Activated T-cell treated with anti-CD3 and anti-CD28 coated beads, Interleukin-2, amount 50 U/mL, for 1 hour (primary cell): ENCODE data around the gene AIF1.

Experiments used
- DNase-seq: peaks from one replicate; pipeline ENCODE4 v3.0.0-alpha.2; 2020

AIF1 gene

DNA sequence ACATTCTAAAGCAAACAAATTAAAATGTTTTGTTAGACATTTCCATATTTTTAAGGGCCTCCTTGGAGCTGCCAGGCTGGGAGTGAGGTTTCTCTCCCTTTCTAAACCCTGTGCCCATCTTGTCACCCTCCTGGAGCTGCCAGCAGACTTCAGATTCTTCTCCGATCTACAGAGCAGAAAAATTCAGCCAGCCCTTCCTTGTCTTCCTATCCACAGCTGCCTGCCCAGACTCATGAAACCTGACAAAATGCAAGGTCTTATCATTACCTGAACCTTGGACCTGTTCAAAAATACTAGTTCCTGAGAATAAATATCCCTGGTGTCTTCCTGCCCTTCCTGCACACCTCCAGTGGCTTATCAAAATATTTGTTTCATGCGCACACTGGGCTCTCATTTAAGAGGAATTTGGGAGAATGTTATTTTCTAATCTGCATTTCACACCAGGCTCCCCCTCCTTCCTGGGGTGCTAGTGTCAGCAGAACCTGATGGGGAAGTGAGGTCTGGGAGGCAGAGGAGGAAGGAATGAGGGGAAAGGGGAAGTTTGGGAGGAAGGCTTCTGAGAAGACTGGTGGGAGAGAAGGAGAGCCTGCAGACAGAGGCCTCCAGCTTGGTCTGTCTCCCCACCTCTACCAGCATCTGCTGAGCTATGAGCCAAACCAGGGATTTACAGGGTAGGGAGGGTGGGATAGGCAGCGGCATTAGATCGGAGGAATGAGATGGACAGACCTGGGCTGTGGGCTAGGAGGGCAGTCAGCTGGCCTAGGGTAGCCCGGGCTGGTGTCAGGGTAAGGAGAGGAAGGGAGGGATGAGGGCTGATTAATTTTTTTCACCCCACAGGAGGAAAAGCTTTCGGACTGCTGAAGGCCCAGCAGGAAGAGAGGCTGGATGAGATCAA is at the start of gene AIF1:
AIF1 (plus strand) TSS at position 551 of the 895 bp plus-strand sequence; CDS start at position 647, 96 bp downstream.
- no peak for DNase-seq

DNA sequence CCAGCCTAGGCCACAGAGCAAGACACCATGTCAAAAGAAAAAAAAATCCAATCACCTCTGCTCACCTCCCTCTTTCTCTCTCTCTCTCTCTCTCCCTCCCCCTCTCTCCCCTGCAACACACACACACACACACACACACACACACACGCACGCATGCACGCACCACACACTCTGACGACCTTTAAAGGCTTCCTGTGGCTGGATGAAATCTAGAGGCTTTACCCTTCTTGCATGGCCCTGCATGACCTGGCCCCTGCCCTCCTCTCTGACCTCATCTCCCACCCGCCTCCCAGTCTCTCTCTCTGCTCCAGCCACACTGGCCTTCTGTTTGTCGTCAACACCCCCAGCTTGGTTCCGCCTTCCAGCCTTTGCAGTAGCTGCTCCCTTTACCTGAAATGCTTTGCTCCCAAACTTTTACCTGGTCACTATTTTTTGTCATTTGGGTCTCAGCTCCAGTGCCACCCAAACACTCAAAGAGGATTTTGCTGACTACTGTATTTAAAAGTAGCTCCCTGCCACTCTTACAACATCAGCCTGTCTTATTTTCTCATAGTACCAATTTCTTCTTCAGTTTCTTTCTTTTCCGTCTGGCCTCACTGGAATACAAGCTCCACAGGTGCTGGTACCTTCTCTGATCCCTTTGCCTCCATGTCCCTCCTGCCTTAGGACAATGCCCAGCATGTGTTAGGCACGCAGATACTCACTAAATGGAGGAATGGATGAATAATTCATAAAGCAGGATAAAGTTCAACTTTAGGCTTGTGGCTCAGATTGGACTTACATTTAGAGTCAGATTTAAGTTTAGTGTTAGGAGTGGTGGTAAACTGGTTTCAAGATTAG is 47.3 kb upstream of the AIF1 start:
- DNase-seq, result no peak

DNA sequence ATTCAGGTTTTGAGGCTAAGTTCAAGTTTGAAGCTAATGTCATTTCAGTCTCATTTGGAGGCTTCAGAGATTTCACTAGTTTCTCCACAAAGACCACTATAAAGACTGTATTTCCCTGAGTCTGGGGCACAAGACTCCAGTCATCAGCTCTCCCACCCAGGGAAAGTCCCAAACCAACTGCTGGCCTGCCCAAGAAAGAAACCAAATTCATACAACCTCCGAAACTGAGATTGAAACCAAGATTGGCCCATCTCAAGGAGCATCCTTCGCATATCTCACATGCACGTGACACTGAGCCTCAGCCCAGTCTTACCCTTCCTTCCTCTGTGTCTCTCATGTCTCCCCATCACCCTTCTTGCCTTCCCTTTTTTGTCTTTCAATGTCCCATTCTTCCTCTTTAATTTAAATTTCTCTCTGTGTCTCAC is 46.5 kb upstream of the AIF1 start:
- DNase-seq, result peak; percentile 52

DNA sequence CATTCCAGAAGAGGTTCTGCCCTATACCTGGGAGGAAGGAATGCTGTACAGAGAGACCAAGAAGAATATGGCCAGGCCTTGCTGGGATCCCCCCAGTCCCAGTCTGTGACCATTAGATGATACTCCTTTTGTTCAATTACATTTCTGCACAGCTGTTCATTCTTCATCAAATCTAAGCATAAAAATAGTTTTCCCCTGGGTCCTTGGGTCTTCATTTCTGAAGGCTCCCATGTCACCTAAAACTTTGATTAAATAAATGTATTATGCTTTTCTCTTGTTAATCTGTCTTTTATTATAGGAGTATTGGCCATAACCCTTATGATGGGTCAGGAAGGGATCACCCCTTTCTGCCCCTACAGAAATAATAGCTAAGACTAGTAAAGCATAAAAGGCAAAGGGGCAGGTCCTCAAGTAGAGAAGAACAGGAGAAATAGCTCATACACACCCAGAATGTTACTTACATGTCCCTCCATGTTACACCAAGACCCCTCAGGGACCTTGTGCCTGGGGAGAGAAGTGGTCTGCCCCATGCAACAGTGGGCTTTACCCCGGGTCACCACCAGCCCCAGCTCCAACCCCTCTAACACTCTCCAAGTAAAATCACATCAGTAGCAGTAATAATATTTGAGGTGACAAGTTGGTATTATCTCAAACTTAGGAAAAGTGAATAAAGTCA is 45.0 kb upstream of the AIF1 start:
- DNase-seq, result no peak

DNA sequence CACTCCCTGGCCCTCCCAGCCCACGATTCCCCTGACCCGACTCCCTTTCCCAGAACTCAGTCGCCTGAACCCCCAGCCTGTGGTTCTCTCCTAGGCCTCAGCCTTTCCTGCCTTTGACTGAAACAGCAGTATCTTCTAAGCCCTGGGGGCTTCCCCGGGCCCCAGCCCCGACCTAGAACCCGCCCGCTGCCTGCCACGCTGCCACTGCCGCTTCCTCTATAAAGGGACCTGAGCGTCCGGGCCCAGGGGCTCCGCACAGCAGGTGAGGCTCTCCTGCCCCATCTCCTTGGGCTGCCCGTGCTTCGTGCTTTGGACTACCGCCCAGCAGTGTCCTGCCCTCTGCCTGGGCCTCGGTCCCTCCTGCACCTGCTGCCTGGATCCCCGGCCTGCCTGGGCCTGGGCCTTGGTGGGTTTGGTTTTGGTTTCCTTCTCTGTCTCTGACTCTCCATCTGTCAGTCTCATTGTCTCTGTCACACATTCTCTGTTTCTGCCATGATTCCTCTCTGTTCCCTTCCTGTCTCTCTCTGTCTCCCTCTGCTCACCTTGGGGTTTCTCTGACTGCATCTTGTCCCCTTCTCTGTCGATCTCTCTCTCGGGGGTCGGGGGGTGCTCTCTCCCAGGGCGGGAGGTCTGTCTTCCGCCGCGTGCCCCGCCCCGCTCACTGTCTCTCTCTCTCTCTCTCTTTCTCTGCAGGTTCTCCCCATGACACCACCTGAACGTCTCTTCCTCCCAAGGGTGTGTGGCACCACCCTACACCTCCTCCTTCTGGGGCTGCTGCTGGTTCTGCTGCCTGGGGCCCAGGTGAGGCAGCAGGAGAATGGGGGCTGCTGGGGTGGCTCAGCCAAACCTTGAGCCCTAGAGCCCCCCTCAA is 42.8 kb upstream of the AIF1 start, which contains the start of gene LTA:
LTA (plus strand) TSS at position 249 of the 871 bp plus-strand sequence; CDS start at position 703, 454 bp downstream.
- peak; percentile 79 for DNase-seq

DNA sequence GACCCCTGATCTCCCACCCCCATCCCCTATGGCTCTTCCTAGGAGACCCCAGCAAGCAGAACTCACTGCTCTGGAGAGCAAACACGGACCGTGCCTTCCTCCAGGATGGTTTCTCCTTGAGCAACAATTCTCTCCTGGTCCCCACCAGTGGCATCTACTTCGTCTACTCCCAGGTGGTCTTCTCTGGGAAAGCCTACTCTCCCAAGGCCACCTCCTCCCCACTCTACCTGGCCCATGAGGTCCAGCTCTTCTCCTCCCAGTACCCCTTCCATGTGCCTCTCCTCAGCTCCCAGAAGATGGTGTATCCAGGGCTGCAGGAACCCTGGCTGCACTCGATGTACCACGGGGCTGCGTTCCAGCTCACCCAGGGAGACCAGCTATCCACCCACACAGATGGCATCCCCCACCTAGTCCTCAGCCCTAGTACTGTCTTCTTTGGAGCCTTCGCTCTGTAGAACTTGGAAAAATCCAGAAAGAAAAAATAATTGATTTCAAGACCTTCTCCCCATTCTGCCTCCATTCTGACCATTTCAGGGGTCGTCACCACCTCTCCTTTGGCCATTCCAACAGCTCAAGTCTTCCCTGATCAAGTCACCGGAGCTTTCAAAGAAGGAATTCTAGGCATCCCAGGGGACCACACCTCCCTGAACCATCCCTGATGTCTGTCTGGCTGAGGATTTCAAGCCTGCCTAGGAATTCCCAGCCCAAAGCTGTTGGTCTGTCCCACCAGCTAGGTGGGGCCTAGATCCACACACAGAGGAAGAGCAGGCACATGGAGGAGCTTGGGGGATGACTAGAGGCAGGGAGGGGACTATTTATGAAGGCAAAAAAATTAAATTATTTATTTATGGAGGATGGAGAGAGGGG is 41.6 kb upstream of the AIF1 start:
- no peak for DNase-seq

DNA sequence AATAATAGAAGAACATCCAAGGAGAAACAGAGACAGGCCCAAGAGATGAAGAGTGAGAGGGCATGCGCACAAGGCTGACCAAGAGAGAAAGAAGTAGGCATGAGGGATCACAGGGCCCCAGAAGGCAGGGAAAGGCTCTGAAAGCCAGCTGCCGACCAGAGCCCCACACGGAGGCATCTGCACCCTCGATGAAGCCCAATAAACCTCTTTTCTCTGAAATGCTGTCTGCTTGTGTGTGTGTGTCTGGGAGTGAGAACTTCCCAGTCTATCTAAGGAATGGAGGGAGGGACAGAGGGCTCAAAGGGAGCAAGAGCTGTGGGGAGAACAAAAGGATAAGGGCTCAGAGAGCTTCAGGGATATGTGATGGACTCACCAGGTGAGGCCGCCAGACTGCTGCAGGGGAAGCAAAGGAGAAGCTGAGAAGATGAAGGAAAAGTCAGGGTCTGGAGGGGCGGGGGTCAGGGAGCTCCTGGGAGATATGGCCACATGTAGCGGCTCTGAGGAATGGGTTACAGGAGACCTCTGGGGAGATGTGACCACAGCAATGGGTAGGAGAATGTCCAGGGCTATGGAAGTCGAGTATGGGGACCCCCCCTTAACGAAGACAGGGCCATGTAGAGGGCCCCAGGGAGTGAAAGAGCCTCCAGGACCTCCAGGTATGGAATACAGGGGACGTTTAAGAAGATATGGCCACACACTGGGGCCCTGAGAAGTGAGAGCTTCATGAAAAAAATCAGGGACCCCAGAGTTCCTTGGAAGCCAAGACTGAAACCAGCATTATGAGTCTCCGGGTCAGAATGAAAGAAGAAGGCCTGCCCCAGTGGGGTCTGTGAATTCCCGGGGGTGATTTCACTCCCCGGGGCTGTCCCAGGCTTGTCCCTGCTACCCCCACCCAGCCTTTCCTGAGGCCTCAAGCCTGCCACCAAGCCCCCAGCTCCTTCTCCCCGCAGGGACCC is 40.6 kb upstream of the AIF1 start:
- DNase-seq, result no peak

DNA sequence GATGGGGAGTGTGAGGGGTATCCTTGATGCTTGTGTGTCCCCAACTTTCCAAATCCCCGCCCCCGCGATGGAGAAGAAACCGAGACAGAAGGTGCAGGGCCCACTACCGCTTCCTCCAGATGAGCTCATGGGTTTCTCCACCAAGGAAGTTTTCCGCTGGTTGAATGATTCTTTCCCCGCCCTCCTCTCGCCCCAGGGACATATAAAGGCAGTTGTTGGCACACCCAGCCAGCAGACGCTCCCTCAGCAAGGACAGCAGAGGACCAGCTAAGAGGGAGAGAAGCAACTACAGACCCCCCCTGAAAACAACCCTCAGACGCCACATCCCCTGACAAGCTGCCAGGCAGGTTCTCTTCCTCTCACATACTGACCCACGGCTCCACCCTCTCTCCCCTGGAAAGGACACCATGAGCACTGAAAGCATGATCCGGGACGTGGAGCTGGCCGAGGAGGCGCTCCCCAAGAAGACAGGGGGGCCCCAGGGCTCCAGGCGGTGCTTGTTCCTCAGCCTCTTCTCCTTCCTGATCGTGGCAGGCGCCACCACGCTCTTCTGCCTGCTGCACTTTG is 39.6 kb upstream of the AIF1 start, which contains the start of gene TNF:
TNF (plus strand) TSS at position 231 of the 567 bp plus-strand sequence; CDS start at position 408, 177 bp downstream.
- DNase-seq, result peak; percentile 79

DNA sequence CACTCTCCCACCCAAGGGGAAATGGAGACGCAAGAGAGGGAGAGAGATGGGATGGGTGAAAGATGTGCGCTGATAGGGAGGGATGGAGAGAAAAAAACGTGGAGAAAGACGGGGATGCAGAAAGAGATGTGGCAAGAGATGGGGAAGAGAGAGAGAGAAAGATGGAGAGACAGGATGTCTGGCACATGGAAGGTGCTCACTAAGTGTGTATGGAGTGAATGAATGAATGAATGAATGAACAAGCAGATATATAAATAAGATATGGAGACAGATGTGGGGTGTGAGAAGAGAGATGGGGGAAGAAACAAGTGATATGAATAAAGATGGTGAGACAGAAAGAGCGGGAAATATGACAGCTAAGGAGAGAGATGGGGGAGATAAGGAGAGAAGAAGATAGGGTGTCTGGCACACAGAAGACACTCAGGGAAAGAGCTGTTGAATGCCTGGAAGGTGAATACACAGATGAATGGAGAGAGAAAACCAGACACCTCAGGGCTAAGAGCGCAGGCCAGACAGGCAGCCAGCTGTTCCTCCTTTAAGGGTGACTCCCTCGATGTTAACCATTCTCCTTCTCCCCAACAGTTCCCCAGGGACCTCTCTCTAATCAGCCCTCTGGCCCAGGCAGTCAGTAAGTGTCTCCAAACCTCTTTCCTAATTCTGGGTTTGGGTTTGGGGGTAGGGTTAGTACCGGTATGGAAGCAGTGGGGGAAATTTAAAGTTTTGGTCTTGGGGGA is 38.9 kb upstream of the AIF1 start:
- DNase-seq, result no peak

DNA sequence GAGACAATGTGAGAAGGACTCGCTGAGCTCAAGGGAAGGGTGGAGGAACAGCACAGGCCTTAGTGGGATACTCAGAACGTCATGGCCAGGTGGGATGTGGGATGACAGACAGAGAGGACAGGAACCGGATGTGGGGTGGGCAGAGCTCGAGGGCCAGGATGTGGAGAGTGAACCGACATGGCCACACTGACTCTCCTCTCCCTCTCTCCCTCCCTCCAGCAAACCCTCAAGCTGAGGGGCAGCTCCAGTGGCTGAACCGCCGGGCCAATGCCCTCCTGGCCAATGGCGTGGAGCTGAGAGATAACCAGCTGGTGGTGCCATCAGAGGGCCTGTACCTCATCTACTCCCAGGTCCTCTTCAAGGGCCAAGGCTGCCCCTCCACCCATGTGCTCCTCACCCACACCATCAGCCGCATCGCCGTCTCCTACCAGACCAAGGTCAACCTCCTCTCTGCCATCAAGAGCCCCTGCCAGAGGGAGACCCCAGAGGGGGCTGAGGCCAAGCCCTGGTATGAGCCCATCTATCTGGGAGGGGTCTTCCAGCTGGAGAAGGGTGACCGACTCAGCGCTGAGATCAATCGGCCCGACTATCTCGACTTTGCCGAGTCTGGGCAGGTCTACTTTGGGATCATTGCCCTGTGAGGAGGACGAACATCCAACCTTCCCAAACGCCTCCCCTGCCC is 38.0 kb upstream of the AIF1 start:
- DNase-seq, result peak; percentile 51

DNA sequence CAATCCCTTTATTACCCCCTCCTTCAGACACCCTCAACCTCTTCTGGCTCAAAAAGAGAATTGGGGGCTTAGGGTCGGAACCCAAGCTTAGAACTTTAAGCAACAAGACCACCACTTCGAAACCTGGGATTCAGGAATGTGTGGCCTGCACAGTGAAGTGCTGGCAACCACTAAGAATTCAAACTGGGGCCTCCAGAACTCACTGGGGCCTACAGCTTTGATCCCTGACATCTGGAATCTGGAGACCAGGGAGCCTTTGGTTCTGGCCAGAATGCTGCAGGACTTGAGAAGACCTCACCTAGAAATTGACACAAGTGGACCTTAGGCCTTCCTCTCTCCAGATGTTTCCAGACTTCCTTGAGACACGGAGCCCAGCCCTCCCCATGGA is 37.5 kb upstream of the AIF1 start:
- DNase-seq, result no peak

DNA sequence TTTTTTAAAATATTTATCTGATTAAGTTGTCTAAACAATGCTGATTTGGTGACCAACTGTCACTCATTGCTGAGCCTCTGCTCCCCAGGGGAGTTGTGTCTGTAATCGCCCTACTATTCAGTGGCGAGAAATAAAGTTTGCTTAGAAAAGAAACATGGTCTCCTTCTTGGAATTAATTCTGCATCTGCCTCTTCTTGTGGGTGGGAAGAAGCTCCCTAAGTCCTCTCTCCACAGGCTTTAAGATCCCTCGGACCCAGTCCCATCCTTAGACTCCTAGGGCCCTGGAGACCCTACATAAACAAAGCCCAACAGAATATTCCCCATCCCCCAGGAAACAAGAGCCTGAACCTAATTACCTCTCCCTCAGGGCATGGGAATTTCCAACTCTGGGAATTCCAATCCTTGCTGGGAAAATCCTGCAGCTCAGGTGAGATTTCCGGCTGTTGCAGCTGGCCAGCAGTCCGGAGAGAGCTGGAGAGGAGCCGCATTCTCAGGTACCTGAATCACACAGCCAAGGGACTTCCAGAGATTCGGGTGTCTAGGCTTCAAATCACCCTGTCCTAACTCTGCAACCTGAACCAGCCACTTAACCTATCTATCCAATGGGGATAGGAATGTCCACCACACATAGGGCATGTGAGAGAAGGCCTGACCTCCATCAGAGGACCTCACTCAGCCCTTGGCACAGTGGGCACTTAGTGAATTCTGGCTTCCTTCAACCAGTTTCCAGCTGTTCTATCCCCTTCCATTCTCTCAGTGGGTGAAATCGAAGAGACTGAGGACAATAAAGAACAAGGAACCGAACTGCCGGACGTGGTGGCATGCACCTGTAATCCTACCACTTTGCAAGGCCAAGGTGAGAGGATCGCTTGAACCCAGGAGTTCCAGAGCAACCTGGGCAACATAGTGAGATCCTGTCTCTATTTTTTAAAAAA is 36.6 kb upstream of the AIF1 start:
- no peak for DNase-seq

DNA sequence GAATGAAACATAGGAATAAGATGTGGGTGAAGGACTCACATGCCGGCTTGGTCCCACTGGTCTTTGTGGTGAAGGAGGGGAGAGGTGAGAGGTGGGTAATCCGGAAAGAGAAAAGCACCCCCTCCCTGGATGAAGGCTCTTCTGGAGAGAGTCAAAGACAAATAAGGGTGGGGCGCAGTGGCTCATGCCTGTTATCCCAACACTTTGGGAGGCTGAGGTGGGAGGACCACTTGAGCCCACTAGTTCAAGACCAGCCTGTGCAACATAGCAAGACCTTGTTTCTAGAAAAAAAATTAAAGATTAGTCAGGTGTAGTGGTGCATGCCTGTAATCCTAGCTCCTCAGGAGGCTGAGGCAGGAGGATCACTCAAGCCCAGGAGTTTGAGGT is 35.9 kb upstream of the AIF1 start:
- DNase-seq, result no peak

DNA sequence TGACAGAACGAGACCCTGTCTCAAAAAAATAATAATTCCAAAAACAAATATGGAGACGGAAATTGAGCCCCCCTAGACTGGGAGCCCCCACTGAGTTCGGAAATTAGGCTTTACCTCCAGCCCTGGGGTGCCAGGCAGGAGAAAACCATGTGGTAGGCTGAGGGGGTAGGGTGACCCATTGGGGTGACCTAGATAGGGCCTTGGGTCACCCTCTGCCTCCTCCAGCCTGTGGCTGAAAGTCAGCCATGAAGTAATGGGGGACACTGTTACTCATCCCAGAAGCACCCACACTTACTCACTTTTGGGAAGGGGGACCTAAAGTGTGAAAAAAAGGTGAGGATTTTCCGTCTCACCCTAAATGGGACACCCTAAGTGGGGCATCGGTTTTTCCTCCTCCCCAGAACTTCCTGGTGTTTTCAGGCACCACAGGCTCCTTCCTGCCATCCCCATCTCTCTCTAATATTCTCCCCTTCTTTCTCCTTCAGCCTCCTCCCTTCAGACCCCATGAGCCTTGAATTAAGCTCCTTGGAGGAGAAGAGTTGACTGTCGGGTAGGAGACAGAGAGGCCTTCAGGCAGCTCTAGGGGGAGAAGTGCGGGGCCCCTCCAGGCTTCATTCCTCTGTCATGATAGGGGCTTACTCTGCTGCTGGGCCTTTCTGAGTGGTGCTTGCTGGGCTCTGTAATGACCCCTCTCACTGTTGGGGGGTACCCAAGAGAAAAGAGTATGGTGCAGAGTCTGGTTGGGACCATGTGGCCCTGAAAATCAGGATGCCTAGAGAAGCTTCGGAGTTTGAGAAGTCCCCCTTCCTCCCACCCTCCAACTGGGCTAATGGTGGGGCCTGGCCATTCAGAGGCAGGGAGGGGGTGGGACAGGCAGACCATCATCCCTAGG is 35.2 kb upstream of the AIF1 start:
- DNase-seq, result no peak

DNA sequence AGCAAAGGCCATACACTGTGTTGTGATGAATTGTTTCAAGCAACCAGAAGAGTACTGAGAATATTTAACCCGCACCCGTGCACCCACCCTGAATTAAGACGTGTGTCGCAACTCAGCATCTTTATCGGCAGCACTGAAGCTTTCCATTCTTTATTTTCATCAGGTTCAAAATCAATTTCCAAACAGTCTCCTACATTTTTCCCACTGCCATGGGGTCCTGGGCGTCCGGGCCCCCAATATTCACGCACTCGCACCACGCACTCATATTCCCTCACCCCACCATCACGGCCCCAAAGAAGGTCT is 34.6 kb upstream of the AIF1 start:
- no peak for DNase-seq
